Skeletal muscle satellite cell (primary cell): ENCODE results near the gene RBM15.
A peak's percentile ranks its signal among the peaks of the same experiment; 100 is the strongest.

ENCODE experiments used
- H3K27me3 ChIP-seq: 2 replicates; pipeline ENCODE4 v1.7.0; 2013; ENCODE audit warnings: low read length; ENCODE audit not compliant: control insufficient read depth, insufficient read depth
- H3K36me3 ChIP-seq: 2 replicates; pipeline ENCODE4 v1.7.0; 2013; ENCODE audit warnings: mild to moderate bottlenecking, control low read depth, low read length; ENCODE audit not compliant: insufficient read depth
- H3K4me1 ChIP-seq: 2 replicates; pipeline ENCODE4 v1.7.0; 2013; ENCODE audit warnings: low read length; ENCODE audit not compliant: control insufficient read depth, insufficient read depth
- H3K4me2 ChIP-seq: 2 replicates; pipeline ENCODE4 v1.7.0; 2013; ENCODE audit warnings: mild to moderate bottlenecking, low read length
- H3K4me3 ChIP-seq: 2 replicates; pipeline ENCODE4 v1.7.0; 2013; ENCODE audit warnings: low read length
- H3K9ac ChIP-seq: 2 replicates; pipeline ENCODE4 v1.7.0; 2013; ENCODE audit warnings: mild to moderate bottlenecking, low read depth, low read length, moderate library complexity
- H3K9me3 ChIP-seq: replicated peaks from 2 replicates; pipeline ENCODE4 v1.7.0; 2013; ENCODE audit warnings: mild to moderate bottlenecking, control low read depth, low read length

Gene RBM15

GRCh38 chr1:110308247-110308646, 30.9 kb upstream of the RBM15 start:
- Histone ChIP-seq H3K9me3 (no peaks in the 10 kb centered on the region), H3K36me3 (no peaks in the 10 kb centered on the region), H3K4me2 (peak overlapping the region; percentile 44), H3K27me3 (peaks cover 8% of the 10 kb centered on the region), H3K4me3 (no peak overlapping the region), H3K4me1 (peaks cover 38% of the 10 kb centered on the region), H3K9ac (no peak overlapping the region)

- Histone ChIP-seq H3K9me3 (no peaks in the 10 kb centered on the region), H3K4me1 (peaks cover 38% of the 10 kb centered on the region)
Observed at GRCh38 chr1:110309139-110309538, 30.0 kb upstream of the RBM15 start.

GRCh38 chr1:110309767-110310166, 29.4 kb upstream of the RBM15 start:
- peak overlapping the region; percentile 40 for H3K4me2 ChIP-seq
- peaks cover 38% of the 10 kb centered on the region for H3K4me1 ChIP-seq
- H3K4me3 ChIP-seq, result no peak overlapping the region
- H3K27me3 ChIP-seq, result peaks cover 3% of the 10 kb centered on the region
- no peaks in the 10 kb centered on the region for H3K36me3 ChIP-seq
- H3K9me3 ChIP-seq, result no peaks in the 10 kb centered on the region
- H3K9ac ChIP-seq, result peak overlapping the region; percentile 4

More at GRCh38 chr1:110309139-110309538, 30.0 kb upstream of the RBM15 start:
- H3K27me3 ChIP-seq, result peaks cover 4% of the 10 kb centered on the region
- peak overlapping the region; percentile 0 for H3K9ac ChIP-seq
- H3K4me2 ChIP-seq, result no peak overlapping the region
- no peak overlapping the region for H3K4me3 ChIP-seq
- no peaks in the 10 kb centered on the region for H3K36me3 ChIP-seq

- Histone ChIP-seq H3K9ac (peak overlapping the region; percentile 4), H3K4me3 (no peak overlapping the region), H3K4me1 (peaks cover 38% of the 10 kb centered on the region), H3K27me3 (no peaks in the 10 kb centered on the region), H3K9me3 (no peaks in the 10 kb centered on the region), H3K4me2 (peak overlapping the region; percentile 40), H3K36me3 (no peaks in the 10 kb centered on the region)
Observed at GRCh38 chr1:110310300-110310699, 28.9 kb upstream of the RBM15 start.

GRCh38 chr1:110312188-110313121, 26.7 kb upstream of the RBM15 start:
- Histone ChIP-seq H3K4me2 (no peak overlapping the region), H3K27me3 (no peaks in the 10 kb centered on the region), H3K9me3 (no peaks in the 10 kb centered on the region), H3K4me1 (peaks cover 33% of the 10 kb centered on the region), H3K9ac (no peak overlapping the region), H3K4me3 (no peak overlapping the region), H3K36me3 (no peaks in the 10 kb centered on the region)

- Histone ChIP-seq H3K4me2 (no peak overlapping the region), H3K27me3 (no peaks in the 10 kb centered on the region), H3K9me3 (no peaks in the 10 kb centered on the region), H3K9ac (no peak overlapping the region), H3K4me3 (no peak overlapping the region), H3K4me1 (no peaks in the 10 kb centered on the region), H3K36me3 (no peaks in the 10 kb centered on the region)
Observed at GRCh38 chr1:110316735-110317134, 22.4 kb upstream of the RBM15 start.

GRCh38 chr1:110318046-110318445, 21.1 kb upstream of the RBM15 start:
- no peaks in the 10 kb centered on the region for H3K36me3 ChIP-seq
- H3K9me3 ChIP-seq, result no peaks in the 10 kb centered on the region
- no peak overlapping the region for H3K9ac ChIP-seq
- H3K4me3 ChIP-seq, result no peak overlapping the region
- H3K27me3 ChIP-seq, result no peaks in the 10 kb centered on the region
- no peaks in the 10 kb centered on the region for H3K4me1 ChIP-seq
- H3K4me2 ChIP-seq, result no peak overlapping the region

- no peaks in the 10 kb centered on the region for H3K36me3 ChIP-seq
- no peaks in the 10 kb centered on the region for H3K9me3 ChIP-seq
- H3K27me3 ChIP-seq, result no peaks in the 10 kb centered on the region
- H3K4me1 ChIP-seq, result no peaks in the 10 kb centered on the region
- no peak overlapping the region for H3K4me3 ChIP-seq
- H3K4me2 ChIP-seq, result no peak overlapping the region
- H3K9ac ChIP-seq, result no peak overlapping the region
Observed at GRCh38 chr1:110319332-110320167, 19.6 kb upstream of the RBM15 start.

- H3K9ac ChIP-seq, result no peak overlapping the region
- no peaks in the 10 kb centered on the region for H3K36me3 ChIP-seq
- H3K4me2 ChIP-seq, result no peak overlapping the region
- no peaks in the 10 kb centered on the region for H3K9me3 ChIP-seq
- H3K4me3 ChIP-seq, result no peak overlapping the region
- H3K4me1 ChIP-seq, result no peaks in the 10 kb centered on the region
- H3K27me3 ChIP-seq, result no peaks in the 10 kb centered on the region
Observed at GRCh38 chr1:110320168-110320518, 19.0 kb upstream of the RBM15 start.

GRCh38 chr1:110321045-110321444, 18.1 kb upstream of the RBM15 start:
- Histone ChIP-seq H3K9me3 (no peaks in the 10 kb centered on the region), H3K4me3 (no peak overlapping the region), H3K4me2 (no peak overlapping the region)

GRCh38 chr1:110321846-110322245, 17.3 kb upstream of the RBM15 start:
- Histone ChIP-seq H3K36me3 (no peaks in the 10 kb centered on the region), H3K4me2 (no peak overlapping the region), H3K9ac (no peak overlapping the region), H3K4me3 (no peak overlapping the region), H3K4me1 (no peaks in the 10 kb centered on the region), H3K27me3 (no peaks in the 10 kb centered on the region), H3K9me3 (no peaks in the 10 kb centered on the region)

More at GRCh38 chr1:110321045-110321444, 18.1 kb upstream of the RBM15 start:
- Histone ChIP-seq H3K9ac (no peak overlapping the region), H3K4me1 (no peaks in the 10 kb centered on the region), H3K36me3 (no peaks in the 10 kb centered on the region), H3K27me3 (no peaks in the 10 kb centered on the region)
